GM12892 (cell line): ENCODE data around the gene DNAJC7. TPM values are rescaled to one million over a fixed set of nuclear protein-coding genes. Genes with fewer than 3 reads are reported as not detected.
A peak's percentile ranks its signal among the peaks of the same experiment; 100 is the strongest.

Experiments
- DNase-seq: peaks from one replicate; pipeline ENCODE4 v3.0.0; 2011; ENCODE audit not compliant: insufficient read length
- FAIRE-seq: peaks from 2 replicates; lab custom pipeline; 2011; peaks lifted over from hg19 to GRCh38; lab: Jason Lieb, UNC
- POLR2A ChIP-seq: IDR thresholded peaks from 2 replicates; pipeline ENCODE4 v1.6.1; 2011; ENCODE audit warnings: low read depth, low read length, control low read depth
- POLR2AphosphoS5 ChIP-seq: IDR thresholded peaks from 2 replicates; pipeline ENCODE4 v1.6.1; 2011; ENCODE audit warnings: low read depth, low read length, control low read depth
- TAF1 ChIP-seq: IDR thresholded peaks from 2 replicates; pipeline ENCODE4 v1.6.1; 2011; ENCODE audit warnings: low read depth, mild to moderate bottlenecking, control low read depth, low read length, borderline replicate concordance
- polyA plus RNA-seq: library from polyadenylated mRNA; unstranded; fragments of >200 nt; gene quantifications from one replicate; pipeline ENCODE4 v1.2.1, GENCODE V29; 2012; ENCODE audit warnings: missing spikeins, inconsistent platforms; ENCODE audit not compliant: missing spikeins

The DNAJC7 gene
- 96.1 TPM for polyA plus RNA-seq

- TF ChIP-seq TAF1 (peak; percentile 95), POLR2AphosphoS5 (peak; percentile 93), POLR2A (peak; percentile 95)
- peak; percentile 95 for DNase-seq
- FAIRE-seq = peak; percentile 70
These were observed at the start of gene DNAJC7 for GRCh38 chr17:42016941-42017865. DNAJC7 (minus strand) TSS chr17:42017439; CDS start chr17:42017416, 23 bp downstream.

DNA sequence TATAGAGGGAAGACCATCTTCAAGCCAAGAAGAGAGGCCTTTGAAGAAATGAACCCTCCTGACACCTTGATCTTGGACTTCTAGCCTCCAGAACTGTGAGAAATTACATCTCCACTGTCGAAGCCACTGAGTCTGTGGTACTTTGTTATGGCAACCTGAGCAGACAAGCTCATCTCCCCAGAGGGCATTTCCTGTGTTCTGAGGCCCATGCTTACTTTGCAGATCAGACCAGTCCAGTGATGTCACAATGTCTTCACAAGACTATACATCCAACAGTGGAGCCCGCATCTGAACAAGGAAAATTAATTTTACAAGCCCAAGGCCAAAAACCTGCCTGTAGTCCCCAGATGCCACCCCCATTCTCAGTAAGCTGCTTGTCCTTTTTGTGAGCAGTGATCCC, 48.0 kb upstream of the DNAJC7 start:
- no peak for TF ChIP-seq POLR2A
- no peak for TF ChIP-seq TAF1
- TF ChIP-seq POLR2AphosphoS5 = no peak
- no peak for DNase-seq
- no peak for FAIRE-seq

DNA sequence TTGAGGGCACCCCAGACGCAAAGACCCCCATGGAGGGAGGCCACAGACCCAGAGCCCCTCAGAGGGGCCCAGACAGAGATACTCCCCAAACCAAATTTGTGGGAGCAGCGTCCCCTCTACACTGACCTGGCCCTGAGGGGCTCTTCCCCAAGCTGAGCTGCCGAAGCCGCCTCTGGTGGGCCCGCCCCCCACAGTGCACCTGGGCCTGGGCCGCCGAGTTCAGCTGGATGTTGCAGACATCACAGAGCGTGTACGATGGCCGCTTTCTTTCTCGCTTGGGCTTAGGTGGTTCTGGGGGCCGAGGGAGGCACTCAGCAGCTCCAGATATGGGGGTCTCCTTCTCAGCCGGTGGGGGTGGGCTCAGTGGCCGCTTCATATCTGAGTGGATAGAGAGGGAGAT, 45.4 kb upstream of the DNAJC7 start:
- TF ChIP-seq TAF1 (no peak), POLR2A (no peak), POLR2AphosphoS5 (no peak)
- no peak for DNase-seq
- no peak for FAIRE-seq

DNA sequence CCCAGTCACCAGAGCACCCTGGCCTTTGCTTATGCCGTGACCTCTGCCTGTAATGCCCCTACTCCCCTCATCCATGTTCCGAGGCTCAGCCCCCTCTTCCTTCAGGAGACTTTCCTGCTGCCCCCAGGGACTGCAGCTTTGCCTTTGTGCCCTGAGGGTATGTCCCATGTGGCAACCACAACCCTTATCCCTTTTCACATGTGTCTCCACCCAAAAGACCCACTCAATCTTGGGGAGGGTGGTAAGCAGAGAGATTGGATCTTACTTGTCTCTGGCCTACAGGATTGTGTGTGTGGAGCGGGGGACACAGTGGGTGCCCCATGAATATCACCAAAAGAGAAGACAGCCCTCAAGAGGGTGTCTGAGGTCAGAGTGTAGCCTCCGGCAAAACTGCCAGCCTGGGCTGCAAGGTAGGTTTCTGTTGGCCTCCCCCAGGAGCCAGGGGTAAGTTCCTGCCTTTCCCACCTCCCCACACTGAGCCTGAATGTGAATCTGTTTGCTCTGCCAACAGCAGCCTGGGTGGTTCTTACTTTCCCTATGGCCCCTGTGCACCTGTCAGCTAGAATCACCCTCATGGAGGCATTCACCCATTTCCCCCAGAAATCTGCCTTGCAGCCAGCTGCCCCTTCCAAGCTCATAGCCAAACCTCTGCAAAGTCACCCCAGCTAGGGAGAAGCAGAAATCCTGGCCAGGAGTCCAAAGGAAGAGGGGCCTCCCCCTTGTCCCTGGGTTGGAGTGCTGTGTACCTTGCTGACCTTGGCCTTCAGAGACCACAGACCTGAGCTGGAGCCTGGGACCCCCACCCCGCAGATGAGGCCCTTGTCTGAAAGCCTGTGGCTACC, 44.6 kb upstream of the DNAJC7 start:
- no peak for DNase-seq
- TF ChIP-seq POLR2A = no peak
- no peak for TF ChIP-seq TAF1
- TF ChIP-seq POLR2AphosphoS5 = no peak
- no peak for FAIRE-seq

GRCh38 chr17:42060231-42060630, 43.0 kb upstream of the DNAJC7 start:
- FAIRE-seq (no peak), DNase-seq (no peak)
- TF ChIP-seq POLR2AphosphoS5 (no peak), TAF1 (no peak), POLR2A (no peak)

- no peak for TF ChIP-seq POLR2AphosphoS5
- no peak for TF ChIP-seq POLR2A
- TF ChIP-seq TAF1 = no peak
- FAIRE-seq (no peak), DNase-seq (no peak)
These were observed 42.6 kb upstream of the DNAJC7 start for GRCh38 chr17:42059815-42060214.

DNA sequence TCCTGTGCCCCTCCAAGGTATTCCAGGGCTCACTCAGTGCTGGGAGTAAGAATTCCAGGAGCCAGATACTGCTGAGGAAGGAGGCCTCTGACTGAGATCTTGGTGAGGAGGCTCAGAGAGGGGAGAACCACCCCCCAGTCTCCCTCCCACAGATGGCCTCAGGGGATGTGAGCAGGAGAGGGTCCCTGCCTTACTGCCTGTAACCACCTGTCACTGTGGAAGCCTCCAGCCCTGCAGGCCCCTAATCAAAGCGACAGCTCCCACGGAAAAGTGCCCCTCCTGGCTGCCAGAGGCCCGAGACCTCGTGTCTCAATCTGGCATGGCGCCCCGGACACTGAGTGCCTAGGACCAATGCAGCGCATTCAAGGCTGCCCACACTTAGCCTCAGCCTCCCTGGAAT, 40.8 kb upstream of the DNAJC7 start:
- FAIRE-seq = no peak
- no peak for TF ChIP-seq TAF1
- no peak for DNase-seq

- FAIRE-seq = no peak
- TF ChIP-seq POLR2A (no peak), TAF1 (no peak), POLR2AphosphoS5 (no peak)
- DNase-seq = no peak
These were observed 39.4 kb upstream of the DNAJC7 start for GRCh38 chr17:42056635-42057034.

- FAIRE-seq = no peak
- no peak for DNase-seq
- TF ChIP-seq TAF1 (no peak), POLR2AphosphoS5 (no peak), POLR2A (no peak)
These were observed 38.3 kb upstream of the DNAJC7 start for GRCh38 chr17:42055496-42055895.

DNA sequence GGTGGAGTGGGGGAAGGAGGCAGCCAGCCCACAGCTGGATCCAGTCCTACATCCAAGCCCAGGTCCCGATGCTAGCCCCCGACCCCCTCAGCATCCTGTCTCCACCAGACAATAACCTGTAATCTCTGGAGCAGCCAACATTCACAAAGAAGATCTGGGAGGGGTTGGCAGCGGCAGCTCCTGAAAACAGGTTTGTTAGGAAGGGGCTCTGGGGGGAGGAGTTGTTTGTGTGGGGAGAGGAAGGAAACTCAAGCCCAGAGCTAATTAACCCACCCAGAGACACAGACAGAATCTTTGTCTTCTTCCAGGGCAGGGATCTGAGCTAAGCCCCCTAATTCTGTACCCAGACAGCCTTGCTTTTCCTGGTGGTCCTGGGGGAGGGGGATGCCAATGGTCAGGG, 37.8 kb upstream of the DNAJC7 start:
- FAIRE-seq (no peak), DNase-seq (no peak)
- TF ChIP-seq POLR2A (no peak), POLR2AphosphoS5 (no peak), TAF1 (no peak)

DNA sequence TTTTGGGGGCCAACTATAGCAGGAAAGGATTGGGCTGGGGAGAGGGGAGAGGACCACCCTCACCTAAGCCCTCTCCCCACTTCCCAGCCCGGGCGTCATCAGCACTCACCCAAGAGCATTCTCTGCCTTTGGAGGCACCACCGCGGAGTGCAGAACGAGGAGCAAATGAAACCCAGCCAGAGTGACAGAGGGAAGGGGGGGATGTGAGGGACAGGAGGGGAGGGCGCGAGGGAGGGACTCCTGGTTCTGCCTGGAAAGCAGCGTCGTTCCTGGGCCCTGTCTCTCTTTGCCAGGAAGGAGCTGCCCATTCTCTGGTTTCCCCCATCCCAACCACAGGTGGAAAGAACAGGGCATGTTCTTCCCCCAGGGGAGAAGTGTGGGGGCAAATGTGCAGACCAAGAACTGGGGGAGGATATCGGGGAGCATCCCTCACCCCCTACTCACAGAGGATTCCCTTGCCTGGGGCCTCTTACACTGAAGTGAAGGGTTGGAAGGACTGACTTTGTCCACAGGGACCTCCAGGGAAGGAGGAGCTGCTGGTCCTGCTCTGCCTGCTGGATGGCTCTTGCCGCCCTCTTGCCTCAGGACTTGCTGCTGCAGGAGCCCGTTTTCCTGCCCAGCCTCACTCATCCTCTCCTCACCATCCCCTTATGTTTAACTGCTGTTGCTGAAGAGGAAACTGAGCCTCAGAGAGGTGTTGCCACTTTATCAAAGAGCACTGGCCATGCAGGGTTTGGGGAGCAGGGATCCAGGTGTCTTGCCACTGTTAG, 36.7 kb upstream of the DNAJC7 start:
- TF ChIP-seq TAF1 (no peak), POLR2AphosphoS5 (no peak), POLR2A (no peak)
- no peak for DNase-seq
- no peak for FAIRE-seq
